ENCODE data around the gene NPAS3.

The NPAS3 gene

GRCh38 chr14:33508126-33509062 is 569.7 kb downstream of the NPAS3 start:
- H3K27ac ChIP-seq (ENCODE audit: low read length), result no peak overlapping the region

DNA sequence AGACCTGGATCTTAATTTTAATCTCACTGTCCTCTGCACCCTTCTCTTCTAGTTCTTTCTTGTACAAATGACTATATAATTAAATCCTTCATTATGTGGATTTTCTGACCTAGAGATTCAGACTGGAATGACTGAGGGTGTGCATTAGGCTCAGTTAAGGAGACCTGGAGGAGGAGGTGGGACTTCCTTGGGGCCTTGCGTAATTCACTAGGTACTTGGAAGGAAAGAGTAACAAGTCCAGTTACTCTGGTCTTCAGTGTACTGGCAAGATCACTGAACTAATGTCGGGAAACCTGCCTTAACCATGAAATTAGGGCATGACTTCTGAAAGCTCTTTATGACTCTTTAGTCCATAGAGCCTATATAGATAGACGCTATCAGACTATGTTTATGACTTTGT is 570.8 kb downstream of the NPAS3 start:
- H3K4me3 ChIP-seq (ENCODE audit: low read length), result no peak overlapping the region
- no peak overlapping the region for H3K9ac ChIP-seq (ENCODE audit: low read length)
- H4K20me1 ChIP-seq (ENCODE audit: insufficient read depth, low read length), result no peaks in the 10 kb centered on the region
- peaks cover 44% of the 10 kb centered on the region for H3K4me1 ChIP-seq (ENCODE audit: low read length)
- H3K9me3 ChIP-seq (ENCODE audit: insufficient read depth, low read length), result no peaks in the 10 kb centered on the region
- TF ChIP-seq EZH2phosphoT487 (IDR thresholded peaks at IDR 0.05; ENCODE audit: low read depth) (no peak), CTCF (IDR thresholded peaks at IDR 0.05; ENCODE audit: low read depth, low read length) (no peak)
- peak overlapping the region; percentile 64; the same call in 1 of the 2 replicates for H3K4me2 ChIP-seq (ENCODE audit: low read length)
- H3K36me3 ChIP-seq (replicated peaks; ENCODE audit: low read depth, low read length), result no peaks in the 10 kb centered on the region
- no peaks in the 10 kb centered on the region for H3K27me3 ChIP-seq (ENCODE audit: low read depth, low read length)
- no peak overlapping the region for H2AFZ ChIP-seq (ENCODE audit: low read depth, low read length)
- H3K27ac ChIP-seq (ENCODE audit: low read length), result no peak overlapping the region
- no peaks in the 10 kb centered on the region for H3K79me2 ChIP-seq (ENCODE audit: low read length)

More at GRCh38 chr14:33508126-33509062, 569.7 kb downstream of the NPAS3 start:
- no peaks in the 10 kb centered on the region for H3K27me3 ChIP-seq (ENCODE audit: low read depth, low read length)
- H3K36me3 ChIP-seq (replicated peaks; ENCODE audit: low read depth, low read length), result no peaks in the 10 kb centered on the region
- no peak overlapping the region for H3K9ac ChIP-seq (ENCODE audit: low read length)
- H2AFZ ChIP-seq (ENCODE audit: low read depth, low read length), result no peak overlapping the region
- H3K4me1 ChIP-seq (ENCODE audit: low read length), result peaks cover 40% of the 10 kb centered on the region
- no peaks in the 10 kb centered on the region for H3K79me2 ChIP-seq (ENCODE audit: low read length)
- H3K4me2 ChIP-seq (ENCODE audit: low read length), result no peak overlapping the region
- H3K9me3 ChIP-seq (ENCODE audit: insufficient read depth, low read length), result no peaks in the 10 kb centered on the region
- no peaks in the 10 kb centered on the region for H4K20me1 ChIP-seq (ENCODE audit: insufficient read depth, low read length)
- TF ChIP-seq EZH2phosphoT487 (IDR thresholded peaks at IDR 0.05; ENCODE audit: low read depth) (no peak), CTCF (IDR thresholded peaks at IDR 0.05; ENCODE audit: low read depth, low read length) (no peak)
- no peak overlapping the region for H3K4me3 ChIP-seq (ENCODE audit: low read length)

- Histone ChIP-seq H3K4me1 (ENCODE audit: low read length) (peaks cover 50% of the 10 kb centered on the region), H3K9me3 (ENCODE audit: insufficient read depth, low read length) (no peaks in the 10 kb centered on the region), H4K20me1 (ENCODE audit: insufficient read depth, low read length) (no peaks in the 10 kb centered on the region), H3K79me2 (ENCODE audit: low read length) (no peaks in the 10 kb centered on the region), H3K4me3 (ENCODE audit: low read length) (no peak overlapping the region), H2AFZ (ENCODE audit: low read depth, low read length) (no peak overlapping the region), H3K36me3 (replicated peaks; ENCODE audit: low read depth, low read length) (no peaks in the 10 kb centered on the region), H3K27me3 (ENCODE audit: low read depth, low read length) (no peaks in the 10 kb centered on the region), H3K27ac (ENCODE audit: low read length) (peak overlapping the region; percentile 57), H3K9ac (ENCODE audit: low read length) (peak overlapping the region; percentile 5; the same call in 1 of the 2 replicates), H3K4me2 (ENCODE audit: low read length) (peak overlapping the region; percentile 64)
- no peak for TF ChIP-seq CTCF (IDR thresholded peaks at IDR 0.05; ENCODE audit: low read depth, low read length)
- no peak for TF ChIP-seq EZH2phosphoT487 (IDR thresholded peaks at IDR 0.05; ENCODE audit: low read depth)
These were observed 571.4 kb downstream of the NPAS3 start for GRCh38 chr14:33510063-33510481.

DNA sequence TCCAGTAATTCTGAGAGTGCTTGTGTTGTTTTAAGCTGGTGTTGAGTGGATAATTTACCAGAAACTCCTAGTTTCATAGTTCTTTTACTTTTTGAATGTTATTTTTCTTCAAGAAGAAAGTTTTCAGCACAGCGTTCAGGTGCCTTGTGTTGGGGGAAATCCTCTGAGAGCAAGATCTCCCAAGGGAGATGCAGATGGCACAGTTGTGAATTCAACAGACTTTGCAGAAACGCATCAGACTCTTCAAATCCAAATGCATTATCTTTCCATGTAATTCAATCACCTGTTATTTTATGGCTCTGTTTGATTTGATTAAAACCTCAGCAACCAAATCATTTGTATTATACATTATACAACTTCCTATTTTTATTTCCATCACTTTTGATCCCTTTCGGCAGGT is 572.3 kb downstream of the NPAS3 start:
- no peaks in the 10 kb centered on the region for H4K20me1 ChIP-seq (ENCODE audit: insufficient read depth, low read length)
- H3K9me3 ChIP-seq (ENCODE audit: insufficient read depth, low read length), result no peaks in the 10 kb centered on the region
- TF ChIP-seq CTCF (IDR thresholded peaks at IDR 0.05; ENCODE audit: low read depth, low read length) (no peak), EZH2phosphoT487 (IDR thresholded peaks at IDR 0.05; ENCODE audit: low read depth) (no peak)
- no peaks in the 10 kb centered on the region for H3K27me3 ChIP-seq (ENCODE audit: low read depth, low read length)
- no peaks in the 10 kb centered on the region for H3K36me3 ChIP-seq (replicated peaks; ENCODE audit: low read depth, low read length)
- H3K4me3 ChIP-seq (ENCODE audit: low read length), result peak overlapping the region; percentile 12
- no peak overlapping the region for H2AFZ ChIP-seq (ENCODE audit: low read depth, low read length)
- H3K9ac ChIP-seq (ENCODE audit: low read length), result peak overlapping the region; percentile 30
- H3K79me2 ChIP-seq (ENCODE audit: low read length), result no peaks in the 10 kb centered on the region
- peak overlapping the region; percentile 57 for H3K27ac ChIP-seq (ENCODE audit: low read length)
- peaks cover 59% of the 10 kb centered on the region for H3K4me1 ChIP-seq (ENCODE audit: low read length)
- H3K4me2 ChIP-seq (ENCODE audit: low read length), result peak overlapping the region; percentile 64

All from OCI-LY3 (cell line).